HL-60/S4 treated with retinoic acid at 250 ng/mL for 4 days and 3 days (cell line): ENCODE measurements around the gene PITPNB.

Source experiments
- in situ Hi-C: fragments of 300-500 bp; cut with MboI; formaldehyde crosslinking; loops from 2 replicates; pipeline ENCODE4 v1.7.0; 2022; ENCODE audit warnings: low sequenced_read_pairs

Gene PITPNB

GRCh38 chr22:27919222-27919941, at the start of gene PITPNB:
Gene PITPNB (minus strand): TSS chr22:27919256. CDS start chr22:27919191, 65 bp downstream.
- in situ Hi-C loops = no loop called here

- in situ Hi-C loops = no loop called here
These were observed 47.4 kb upstream of the PITPNB start for GRCh38 chr22:27966168-27967064.

GRCh38 chr22:27962268-27963044, 43.4 kb upstream of the PITPNB start:
- in situ Hi-C loops = no loop called here

DNA sequence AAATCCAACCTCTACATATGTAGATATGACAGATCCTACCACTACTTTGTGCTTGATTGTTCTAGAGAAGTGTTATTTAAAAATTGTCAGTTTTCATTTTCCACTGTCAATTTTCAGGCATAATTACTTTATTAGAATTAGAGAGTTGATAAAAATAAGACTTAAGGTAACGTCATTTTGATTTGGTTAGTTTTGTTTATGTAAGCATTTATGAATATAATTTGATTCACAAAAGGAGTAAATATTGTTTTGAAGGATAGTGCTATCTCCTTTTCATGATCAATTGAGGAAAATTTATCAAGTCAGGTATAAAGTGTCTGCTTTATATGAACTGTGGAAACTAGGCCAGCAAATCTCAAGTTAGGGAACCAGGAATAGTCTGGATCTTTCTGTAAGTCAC, 42.6 kb upstream of the PITPNB start:
- in situ Hi-C loops = no loop called here

- in situ Hi-C loops = no loop called here
These were observed 42.1 kb upstream of the PITPNB start for GRCh38 chr22:27961182-27961581.

DNA sequence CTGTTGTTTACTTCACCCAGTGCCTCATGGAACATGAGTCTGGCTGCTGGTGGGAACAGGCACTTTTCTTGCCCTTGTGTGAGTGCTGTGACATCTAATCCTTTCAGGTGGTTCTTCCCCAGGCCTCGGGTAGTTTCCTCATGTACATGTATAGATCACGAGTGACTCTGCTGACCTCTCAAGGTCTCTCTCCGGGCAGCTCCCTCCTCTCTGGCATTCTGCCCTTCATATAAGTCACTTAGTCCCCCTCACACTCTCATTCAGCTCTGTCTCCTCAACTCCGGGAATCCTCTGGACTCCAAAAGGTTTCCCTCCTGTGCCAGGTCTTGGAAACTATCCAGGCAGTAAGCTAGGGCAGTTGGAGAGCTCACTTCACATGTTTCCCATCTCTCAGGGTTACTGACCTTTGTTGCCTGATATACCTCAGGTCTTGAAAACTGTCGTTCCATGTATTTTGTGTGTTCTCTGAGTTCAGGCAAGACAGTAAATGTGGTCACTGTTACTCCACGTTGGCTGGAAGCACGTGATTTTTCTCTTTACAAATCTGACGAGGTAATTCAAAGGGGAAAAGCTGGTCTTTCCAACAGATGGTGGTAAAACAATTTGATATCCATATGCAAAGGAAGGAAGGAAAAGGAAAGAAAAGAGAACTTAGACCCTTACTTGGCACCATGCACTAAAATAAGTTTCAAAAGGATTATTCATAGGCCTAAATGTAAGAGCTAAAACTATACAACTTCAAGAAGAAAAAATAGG, 40.5 kb upstream of the PITPNB start:
- in situ Hi-C loops = no loop called here

DNA sequence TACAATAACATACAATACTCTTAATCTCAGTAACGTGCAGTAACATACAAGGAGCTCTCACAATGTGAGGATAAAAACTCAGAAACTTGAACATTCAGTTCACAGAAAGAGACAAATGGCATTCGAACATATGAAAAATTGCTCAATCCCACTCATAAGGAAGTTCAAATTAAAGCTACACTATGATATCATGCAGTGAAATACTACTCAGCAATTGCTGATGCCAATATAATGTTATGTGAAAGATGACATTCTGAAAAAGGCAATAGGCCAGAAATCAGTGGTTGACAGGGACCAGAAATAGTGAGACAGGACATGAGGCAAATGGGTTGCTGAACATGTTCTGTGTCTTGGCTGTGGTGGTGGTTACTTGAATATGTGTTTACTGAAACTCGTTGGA, 33.7 kb upstream of the PITPNB start:
- in situ Hi-C loops = no loop called here

DNA sequence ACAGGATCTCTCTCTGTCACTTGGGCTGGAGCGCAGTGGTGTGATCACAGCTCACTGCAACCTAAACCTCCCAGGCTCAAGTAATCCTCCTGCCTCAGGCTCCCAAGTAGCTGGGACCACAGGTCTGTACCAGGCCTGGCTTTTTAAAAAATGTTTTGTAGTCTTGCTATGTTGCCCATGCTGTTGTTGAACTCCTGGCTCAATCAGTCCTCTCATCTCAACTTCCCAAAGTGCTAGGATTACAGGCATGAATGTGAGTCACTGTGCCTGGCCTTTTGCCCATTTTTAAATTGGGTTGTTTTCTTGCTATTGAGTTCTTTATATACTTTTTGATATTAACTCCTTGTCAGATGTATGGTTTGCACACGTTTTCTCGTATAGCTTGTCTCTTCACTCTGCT, 33.0 kb upstream of the PITPNB start:
- in situ Hi-C loops = no loop called here

DNA sequence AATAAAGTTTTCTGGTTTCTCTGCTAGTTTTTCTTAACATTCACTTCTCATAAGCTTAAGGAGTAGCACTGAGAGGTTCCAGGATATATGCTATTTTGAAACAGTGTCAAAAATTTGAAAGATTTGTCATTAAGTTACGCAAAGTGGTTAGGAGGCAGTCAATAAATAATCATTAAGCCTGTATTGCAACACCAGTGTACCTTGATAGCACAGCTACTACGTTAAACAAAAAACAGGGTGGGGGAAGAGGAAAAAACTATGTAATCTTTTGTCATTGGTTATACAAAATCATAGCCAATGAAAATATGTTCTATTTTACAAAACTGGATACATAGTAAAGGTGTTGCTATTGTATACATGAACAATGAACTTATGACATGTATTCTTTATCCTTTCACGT, 30.4 kb upstream of the PITPNB start:
- in situ Hi-C loops = no loop called here

DNA sequence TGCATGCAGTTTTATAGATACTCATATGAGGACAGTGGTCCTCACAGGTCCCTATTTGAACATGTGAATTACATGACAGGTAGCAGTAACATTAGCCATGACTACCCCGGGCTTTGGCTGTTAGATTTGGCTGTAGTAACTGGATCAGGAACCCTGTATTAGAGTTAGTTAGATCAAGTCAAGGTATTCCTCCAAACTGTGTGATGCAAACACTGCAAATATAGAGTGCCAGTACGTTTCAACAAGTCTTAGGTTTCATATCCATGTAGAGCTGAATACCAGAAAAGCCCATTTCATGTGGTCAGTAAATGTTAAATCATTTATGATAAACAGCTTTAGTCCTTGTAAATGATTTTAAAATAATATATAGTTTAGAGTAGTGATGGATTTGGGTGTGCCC, 29.5 kb upstream of the PITPNB start:
- in situ Hi-C loops = no loop called here

DNA sequence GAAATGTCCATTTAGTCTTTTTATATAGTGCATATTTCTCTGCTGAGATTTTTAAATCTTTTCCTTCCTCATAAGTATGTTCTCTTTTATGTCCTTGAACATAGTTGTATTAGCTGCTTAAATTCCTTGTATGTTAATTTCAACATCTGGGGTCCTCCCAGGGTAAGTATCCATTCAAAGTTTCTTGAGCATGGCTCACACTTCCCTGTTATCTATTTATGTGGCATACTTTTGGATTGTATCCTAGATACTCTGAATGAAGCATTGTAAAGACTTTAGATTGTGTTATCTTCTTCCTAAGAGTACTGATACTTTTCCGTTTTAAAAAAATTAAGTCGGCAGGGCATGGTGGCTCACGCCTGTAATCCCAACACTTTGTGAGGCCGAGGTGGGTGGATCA, 28.4 kb upstream of the PITPNB start:
- in situ Hi-C loops = no loop called here

- in situ Hi-C loops = no loop called here
These were observed 22.1 kb upstream of the PITPNB start for GRCh38 chr22:27941143-27941542.

- in situ Hi-C loops = no loop called here
These were observed 18.4 kb upstream of the PITPNB start for GRCh38 chr22:27937453-27937852.

GRCh38 chr22:27935897-27936296, 16.8 kb upstream of the PITPNB start:
- in situ Hi-C loops = no loop called here

GRCh38 chr22:27934069-27934468, 15.0 kb upstream of the PITPNB start:
- in situ Hi-C loops = no loop called here

DNA sequence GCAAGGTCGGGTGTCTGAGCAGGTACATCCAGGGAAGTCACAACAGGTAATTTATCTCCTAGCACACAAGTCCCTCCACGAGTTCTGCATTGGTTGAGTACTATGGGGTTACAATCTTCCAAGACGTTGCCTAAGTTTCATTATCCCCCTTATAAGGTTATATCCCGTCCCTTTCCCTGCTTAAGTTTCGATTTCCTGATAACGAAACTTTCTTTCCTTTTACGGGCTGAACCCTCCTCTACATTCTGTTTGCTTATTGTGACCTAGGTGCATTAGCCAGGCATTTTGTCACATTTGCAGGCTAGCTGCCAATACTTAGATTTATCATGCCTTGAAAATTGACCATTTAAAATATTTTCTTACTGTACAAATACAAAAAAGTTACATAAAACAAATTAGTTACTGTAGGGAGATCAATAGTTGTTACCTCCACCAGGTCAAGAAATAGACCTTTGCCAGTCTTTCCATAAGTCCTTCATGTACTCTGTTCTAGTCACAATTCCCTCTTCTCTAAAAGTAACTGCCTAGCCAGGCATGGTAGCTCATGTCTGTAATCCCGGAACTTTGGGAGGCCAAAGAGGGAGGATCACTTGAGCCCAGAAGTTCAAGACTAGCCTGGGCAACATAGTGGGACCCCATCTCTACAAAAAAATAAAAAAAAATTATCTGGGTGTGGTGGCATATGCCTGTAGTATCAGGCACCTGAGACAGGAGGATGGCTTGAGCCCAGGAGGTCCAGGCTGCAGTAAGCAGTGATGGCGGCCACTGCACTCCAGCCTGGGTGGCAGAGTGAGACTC, 14.3 kb upstream of the PITPNB start:
- in situ Hi-C loops = no loop called here

- in situ Hi-C loops = no loop called here
These were observed 11.4 kb upstream of the PITPNB start for GRCh38 chr22:27930331-27931060.

DNA sequence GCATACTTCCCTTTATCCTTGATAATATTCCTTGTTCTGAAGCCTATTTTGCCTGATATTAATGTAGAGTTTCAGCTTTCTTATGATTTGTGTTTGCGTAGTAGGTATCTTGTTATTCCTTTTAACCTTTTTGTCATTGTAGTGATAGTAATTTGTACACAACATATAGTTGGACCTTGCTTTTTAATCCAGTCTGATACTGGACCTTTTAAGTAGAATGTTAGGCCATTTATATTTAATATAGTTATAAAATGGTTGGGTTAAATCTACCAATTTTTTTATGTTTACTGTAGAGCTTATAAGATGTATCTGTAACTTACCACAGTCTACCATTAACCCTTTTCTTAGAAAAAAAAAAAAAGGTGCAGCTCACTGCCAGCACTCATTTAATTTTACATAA, 8.6 kb upstream of the PITPNB start:
- in situ Hi-C loops = no loop called here

DNA sequence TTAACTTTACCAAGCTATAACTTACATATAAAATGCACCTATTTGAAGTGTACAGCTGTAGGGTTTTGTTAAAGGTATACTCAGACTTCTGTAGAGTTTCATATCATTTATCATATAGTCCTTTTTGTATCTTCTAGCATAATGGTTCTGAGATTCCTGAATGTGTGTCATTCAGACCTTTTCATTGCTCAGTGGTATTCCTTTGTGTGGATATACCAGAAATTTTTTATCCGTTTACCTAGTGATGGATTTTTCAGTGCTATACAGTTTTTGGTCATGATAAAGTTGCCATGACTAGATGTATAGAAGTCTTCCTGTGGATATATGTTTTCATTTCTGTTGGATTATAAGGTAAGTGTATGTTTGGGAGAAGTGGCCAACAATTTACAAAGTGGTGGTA, 6.3 kb upstream of the PITPNB start:
- in situ Hi-C loops = no loop called here
